IMR-90 (cell line): ENCODE data around the gene GOLGA5. TPM values are rescaled to one million over a fixed set of nuclear protein-coding genes. Genes with fewer than 3 reads are reported as not detected.

Source experiments
- ATAC-seq: fragments of 200-7000 bp; cut with Tn5 transposase; 2 replicates; pipeline ENCODE4 v1.9.1; 2020; ENCODE audit warnings: low read depth, mild to moderate bottlenecking, moderate library complexity
- BruUV-seq: library from RNA; stranded (reverse); fragments of 400-500 nt; replicated peaks from 2 replicates; lab custom pipeline; 2021; lab: Mats Ljungman, UMichigan
- CTCF ChIA-PET: fragments of 300-600 bp; formaldehyde crosslinking; extraction: SDS; loops from one replicate; lab custom pipeline; 2021; ENCODE audit warnings: antibody characterized with exemption; lab: Yijun Ruan, JAX
- POLR2A ChIA-PET: fragments of 300-600 bp; sonication (Branson Sonifier 250); formaldehyde crosslinking; loops from one replicate; lab custom pipeline; 2022; ENCODE audit warnings: antibody characterized with exemption; ENCODE audit not compliant: unreplicated experiment; lab: Charles Lee
- DNase-seq: peaks from one replicate; pipeline ENCODE4 v3.0.0; 2013
- H2AFZ ChIP-seq: replicated peaks from 2 replicates; pipeline ENCODE3; 2013; ENCODE audit warnings: low read length, mild to moderate bottlenecking; ENCODE audit not compliant: poor library complexity
- H2AK5ac ChIP-seq: 2 replicates; pipeline ENCODE4 v1.6.1; 2013; ENCODE audit warnings: low read depth, low read length, inconsistent platforms
- H2AK9ac ChIP-seq: replicated peaks from 2 replicates; pipeline ENCODE3; 2013; ENCODE audit warnings: mild to moderate bottlenecking, low read depth, low read length, moderate library complexity; ENCODE audit not compliant: poor library complexity
- H2BK120ac ChIP-seq: 2 replicates; pipeline ENCODE4 v1.6.1; 2013; ENCODE audit warnings: low read depth, low read length, inconsistent platforms
- H2BK15ac ChIP-seq: 3 replicates; pipeline ENCODE4 v1.6.1; 2013; ENCODE audit warnings: low read depth, low read length, inconsistent platforms
- H2BK20ac ChIP-seq: 2 replicates; pipeline ENCODE4 v1.6.1; 2013; ENCODE audit warnings: low read depth, mild to moderate bottlenecking, inconsistent platforms, low read length, moderate library complexity
- H2BK5ac ChIP-seq: 2 replicates; pipeline ENCODE4 v1.6.1; 2013; ENCODE audit warnings: mild to moderate bottlenecking, low read depth, low read length, inconsistent platforms; ENCODE audit not compliant: poor library complexity, severe bottlenecking
- H3K14ac ChIP-seq: replicated peaks from 2 replicates; pipeline ENCODE4 v1.6.1; 2013; ENCODE audit warnings: low read depth, low read length, inconsistent platforms
- H3K18ac ChIP-seq: 2 replicates; pipeline ENCODE4 v1.6.1; 2013; ENCODE audit warnings: low read depth, low read length, control low read depth
- H3K23ac ChIP-seq: 2 replicates; pipeline ENCODE4 v1.6.1; 2013; ENCODE audit warnings: low read depth, low read length, inconsistent platforms
- H3K27ac ChIP-seq: 2 replicates; pipeline ENCODE4 v1.5.1; 2013; ENCODE audit warnings: mild to moderate bottlenecking, control low read depth, low read length; ENCODE audit not compliant: insufficient read depth
- H3K27me3 ChIP-seq: 2 replicates; pipeline ENCODE4 v1.6.1; 2013; ENCODE audit warnings: low read length; ENCODE audit not compliant: control insufficient read depth, insufficient read depth
- H3K36me3 ChIP-seq: 2 replicates; pipeline ENCODE4 v1.6.1; 2013; ENCODE audit warnings: low read length, mixed read lengths; ENCODE audit not compliant: control insufficient read depth, insufficient read depth
- H3K4ac ChIP-seq: 2 replicates; pipeline ENCODE4 v1.6.1; 2013; ENCODE audit warnings: low read depth, low read length, inconsistent platforms
- H3K4me1 ChIP-seq: 2 replicates; pipeline ENCODE4 v1.6.1; 2013; ENCODE audit warnings: low read length, mixed read lengths; ENCODE audit not compliant: control insufficient read depth, insufficient read depth
- H3K4me2 ChIP-seq: 2 replicates; pipeline ENCODE4 v1.6.1; 2013; ENCODE audit warnings: low read depth, mild to moderate bottlenecking, control low read depth, low read length, moderate library complexity
- H3K4me3 ChIP-seq: 2 replicates; pipeline ENCODE4 v1.5.1; 2013; ENCODE audit warnings: low read depth, mild to moderate bottlenecking, control low read depth, low read length, moderate library complexity; ENCODE audit not compliant: insufficient read depth
- H3K56ac ChIP-seq: 2 replicates; pipeline ENCODE4 v1.6.1; 2013; ENCODE audit warnings: low read length, inconsistent platforms; ENCODE audit not compliant: insufficient read depth; ENCODE audit errors: extremely low read depth
- H3K79me1 ChIP-seq, 2 experiments: 2 replicates each; pipeline ENCODE4 v1.6.1; 2013; ENCODE audit warnings: low read length in 2 of 2, inconsistent platforms in 1 of 2, low read depth in 1 of 2
- H3K9ac ChIP-seq: 2 replicates; pipeline ENCODE4 v1.6.1; 2013; ENCODE audit warnings: low read depth, low read length, control low read depth
- H3K9me1 ChIP-seq: 2 replicates; pipeline ENCODE4 v1.6.1; 2013; ENCODE audit warnings: low read length, inconsistent platforms; ENCODE audit not compliant: insufficient read depth
- H3K9me3 ChIP-seq: 2 replicates; pipeline ENCODE4 v1.6.1; 2013; ENCODE audit warnings: low read length; ENCODE audit not compliant: control insufficient read depth, insufficient read depth
- H4K20me1 ChIP-seq: 2 replicates; pipeline ENCODE4 v1.6.1; 2013; ENCODE audit warnings: low read length, inconsistent platforms; ENCODE audit not compliant: insufficient read depth
- H4K5ac ChIP-seq: 2 replicates; pipeline ENCODE4 v1.6.1; 2013; ENCODE audit warnings: mild to moderate bottlenecking, low read depth, low read length, control low read depth
- H4K8ac ChIP-seq, 2 experiments: 2 replicates each; pipeline ENCODE4 v1.6.1; 2013; ENCODE audit warnings: low read depth in 2 of 2, low read length in 2 of 2, control low read depth in 1 of 2, inconsistent platforms in 1 of 2
- H4K91ac ChIP-seq: 2 replicates; pipeline ENCODE4 v1.6.1; 2013; ENCODE audit warnings: low read depth, low read length, inconsistent platforms; ENCODE audit not compliant: insufficient read depth
- BHLHE40 ChIP-seq: fragments of 150-350 bp; IDR thresholded peaks from 2 replicates; pipeline ENCODE4 v1.6.1; 2016; ENCODE audit warnings: mild to moderate bottlenecking, low read depth, low read length
- CEBPB ChIP-seq: IDR thresholded peaks from 2 replicates; pipeline ENCODE4 v1.6.1; 2012; ENCODE audit warnings: low read depth, low read length, improper control_type of control experiment
- CHD1 ChIP-seq: IDR thresholded peaks from 2 replicates; pipeline ENCODE4 v1.6.1; 2012; ENCODE audit warnings: low read depth, low read length, improper control_type of control experiment
- ELK1 ChIP-seq: fragments of 150-350 bp; IDR thresholded peaks from 2 replicates; pipeline ENCODE4 v1.6.1; 2016; ENCODE audit warnings: low read depth, mild to moderate bottlenecking, low read length, moderate library complexity, borderline replicate concordance
- FOS ChIP-seq: fragments of 150-350 bp; IDR thresholded peaks from 2 replicates; pipeline ENCODE4 v1.6.1; 2016; ENCODE audit warnings: low read depth, low read length
- MAFK ChIP-seq: IDR thresholded peaks from 2 replicates; pipeline ENCODE4 v1.6.1; 2012; ENCODE audit warnings: low read depth, low read length, improper control_type of control experiment
- MAZ ChIP-seq: IDR thresholded peaks from 2 replicates; pipeline ENCODE4 v1.6.1; 2012; ENCODE audit warnings: low read depth, mild to moderate bottlenecking, low read length, improper control_type of control experiment, moderate library complexity, borderline replicate concordance
- MXI1 ChIP-seq: IDR thresholded peaks from 2 replicates; pipeline ENCODE4 v1.6.1; 2012; ENCODE audit warnings: low read depth, mild to moderate bottlenecking, low read length, moderate library complexity, borderline replicate concordance
- NFE2L2 ChIP-seq: fragments of 150-350 bp; IDR thresholded peaks from 2 replicates; pipeline ENCODE4 v1.6.1; 2016; ENCODE audit warnings: low read depth, mild to moderate bottlenecking, low read length
- POLR2A ChIP-seq: IDR thresholded peaks from 2 replicates; pipeline ENCODE4 v1.6.1; 2012; ENCODE audit warnings: mild to moderate bottlenecking, low read depth, low read length
- RAD21 ChIP-seq: IDR thresholded peaks from 2 replicates; pipeline ENCODE4 v1.6.1; 2012; ENCODE audit warnings: low read length, improper control_type of control experiment
- RCOR1 ChIP-seq: IDR thresholded peaks from 2 replicates; pipeline ENCODE4 v1.6.1; 2012; ENCODE audit warnings: mild to moderate bottlenecking, low read length, improper control_type of control experiment; ENCODE audit not compliant: insufficient replicate concordance
- RFX5 ChIP-seq: IDR thresholded peaks from 2 replicates; pipeline ENCODE4 v1.8.0; 2012; ENCODE audit warnings: low read depth, mild to moderate bottlenecking, low read length, moderate library complexity
- SMC3 ChIP-seq: fragments of 150-350 bp; IDR thresholded peaks from 2 replicates; pipeline ENCODE4 v1.6.1; 2016; ENCODE audit warnings: low read depth, mild to moderate bottlenecking, antibody characterized with exemption, low read length, moderate library complexity
- USF2 ChIP-seq: fragments of 150-350 bp; IDR thresholded peaks from 2 replicates; pipeline ENCODE4 v1.6.1; 2017; ENCODE audit warnings: mild to moderate bottlenecking, antibody characterized with exemption, low read length, low read depth
- WGBS, 2 experiments: methylation state at CpG; one replicate each; pipeline versions ENCODE4 v1.1.5 to v1.1.7; 2013; ENCODE audit warnings: missing lambda C conversion rate in 2 of 2; ENCODE audit not compliant: insufficient read length in 1 of 2; ENCODE audit errors: extremely low coverage in 2 of 2; 5-methylcytosine and 5-hydroxymethylcytosine counted together
- dilution Hi-C: fragments of 300-500 bp; cut with HindIII; formaldehyde crosslinking; loops from one replicate; pipeline ENCODE4 v1.14.3; 2018; ENCODE audit warnings: low sequenced_read_pairs; ENCODE audit not compliant: unreplicated experiment
- in situ Hi-C: fragments of 300-500 bp; cut with MboI; formaldehyde crosslinking; loops from 3 replicates; pipeline ENCODE4 v1.14.3; 2019; ENCODE audit warnings: low sequenced_read_pairs, inconsistent platforms, mixed read lengths
- intact Hi-C: fragments of 100-400 bp; cut with micrococcal nuclease; formaldehyde crosslinking; loops from 2 replicates; pipeline ENCODE4 v1.10.0; 2022
- polyA plus RNA-seq, 3 experiments: library from polyadenylated mRNA; depleted of rRNA; stranded (reverse); fragments of >200 nt; gene quantifications; 2 replicates each; pipeline ENCODE4 v1.2.3, GENCODE V29; 2012; ENCODE audit warnings: low replicate concordance in 1 of 3
- total RNA-seq: library from RNA; depleted of rRNA; stranded (reverse); fragments of >200 nt; gene quantifications from 2 replicates; pipeline ENCODE4 v1.2.3, GENCODE V29; 2012

GOLGA5 gene
- total and polyA plus RNA-seq, 2 of the 4 experiments (the other 2 are of a cell fraction), result 35.0 to 59.5 TPM

GRCh38 chr14:92813201-92813600, 19.1 kb downstream of the GOLGA5 start:
- in situ Hi-C loops, result loop anchor here (25.0 kb wide), 1 partner anchor 1326 kb away; no protein-coding TSS in a partner anchor

More at GRCh38 chr14:92813201-92813600, 19.1 kb downstream of the GOLGA5 start:
- ATAC-seq, result no peak
- Histone ChIP-seq H3K4me1 (no peaks in the 10 kb centered on the region), H2BK120ac (no peak overlapping the region), H3K27ac (no peak overlapping the region), H2BK5ac (no peak overlapping the region), H4K8ac (no peak overlapping the region), H3K23ac (no peak overlapping the region), H3K4me2 (no peak overlapping the region), H4K91ac (no peak overlapping the region), H2BK20ac (no peak overlapping the region), H3K27me3 (no peaks in the 10 kb centered on the region), H3K36me3 (peaks cover 54% of the 10 kb centered on the region), H3K4ac (no peak overlapping the region), H3K56ac (no peak overlapping the region), H4K20me1 (0 out of 2 replicates have a peak, but pooled peaks cover 3% of the 10 kb centered on the region), H2AFZ (no peak overlapping the region), H3K79me1 (peaks cover 3 to 4% of the 10 kb centered on the region in 2 experiments; a peak in 2 of 4 replicates), H3K18ac (no peak overlapping the region), H2AK5ac (no peak overlapping the region), H4K5ac (no peak overlapping the region), H3K4me3 (no peak overlapping the region), H3K9ac (no peak overlapping the region), H2BK15ac (no peak overlapping the region), H3K9me3 (no peaks in the 10 kb centered on the region), H2AK9ac (no peak overlapping the region), H3K9me1 (no peaks in the 10 kb centered on the region), H3K14ac (no peak overlapping the region)
- no peak for DNase-seq
- TF ChIP-seq RCOR1 (no peak), CEBPB (no peak), BHLHE40 (no peak), MAZ (no peak), MAFK (no peak), RFX5 (no peak), NFE2L2 (no peak), MXI1 (no peak), RAD21 (no peak), SMC3 (no peak), POLR2A (no peak), FOS (no peak), ELK1 (no peak), USF2 (no peak), CHD1 (no peak)
- no TSS peak for BruUV-seq
- CTCF ChIA-PET, result no interaction called here
- dilution Hi-C loops (no loop called here), intact Hi-C loops (no loop called here)
- POLR2A ChIA-PET, result no interaction called here
- WGBS, 2 experiments, result 100% methylated on average over 2 of the region's 3 CpGs; no CpG with 5 or more reads in 1 of the 2 experiments
